ENCODE measurements around the gene RPL37A.

The RPL37A gene

GRCh38 chr2:216548901-216549331 lies 50.3 kb downstream of the RPL37A start (continued):
- no peak for TF ChIP-seq CSRNP3 (CRISPR knock-in tag; IDR thresholded peaks at IDR 0.05)
- TF ChIP-seq TOX (CRISPR knock-in tag; IDR thresholded peaks at IDR 0.05; ENCODE audit: borderline replicate concordance): no peak
- no peak for TF ChIP-seq POU6F1 (CRISPR knock-in tag; IDR thresholded peaks at IDR 0.05; ENCODE audit: borderline replicate concordance, low read depth)
- no peak for TF ChIP-seq ZC3H10 (CRISPR knock-in tag; IDR thresholded peaks at IDR 0.05)
- no peak for TF ChIP-seq CSDC2 (CRISPR knock-in tag; IDR thresholded peaks at IDR 0.05)

GRCh38 chr2:216549926-216550690 lies 51.5 kb downstream of the RPL37A start:
- TF ChIP-seq TOX (CRISPR knock-in tag; IDR thresholded peaks at IDR 0.05; ENCODE audit: borderline replicate concordance): no peak
- no peak for TF ChIP-seq PPARA (CRISPR knock-in tag; IDR thresholded peaks at IDR 0.05; ENCODE audit: borderline replicate concordance)
- TF ChIP-seq BACH2 (CRISPR knock-in tag; IDR thresholded peaks at IDR 0.05; ENCODE audit: borderline replicate concordance): no peak
- TF ChIP-seq TCF4 (CRISPR knock-in tag; IDR thresholded peaks at IDR 0.05; ENCODE audit: borderline replicate concordance): no peak
- no peak for TF ChIP-seq ISL1 (CRISPR knock-in tag; IDR thresholded peaks at IDR 0.05)
- no peak for TF ChIP-seq ZNF70 (CRISPR knock-in tag; IDR thresholded peaks at IDR 0.05)
- no peak for TF ChIP-seq CSDC2 (CRISPR knock-in tag; IDR thresholded peaks at IDR 0.05)
- TF ChIP-seq ZFP3 (CRISPR knock-in tag; IDR thresholded peaks at IDR 0.05): no peak
- TF ChIP-seq GLIS3 (CRISPR knock-in tag; IDR thresholded peaks at IDR 0.05): no peak
- no peak for TF ChIP-seq ZFP30 (CRISPR knock-in tag; IDR thresholded peaks at IDR 0.05)
- TF ChIP-seq TSHZ2 (CRISPR knock-in tag; IDR thresholded peaks at IDR 0.05): no peak
- no peak for TF ChIP-seq ARNTL (CRISPR knock-in tag; IDR thresholded peaks at IDR 0.05; ENCODE audit: borderline replicate concordance, low read depth)
- no peak for TF ChIP-seq PATZ1 (CRISPR knock-in tag; IDR thresholded peaks at IDR 0.05; ENCODE audit: borderline replicate concordance)
- no peak for TF ChIP-seq OSR1 (CRISPR knock-in tag; IDR thresholded peaks at IDR 0.05)
- no peak for TF ChIP-seq POU6F1 (CRISPR knock-in tag; IDR thresholded peaks at IDR 0.05; ENCODE audit: borderline replicate concordance, low read depth)
- TF ChIP-seq ZNF8 (CRISPR knock-in tag; IDR thresholded peaks at IDR 0.05): no peak
- no peak for TF ChIP-seq ZC3H10 (CRISPR knock-in tag; IDR thresholded peaks at IDR 0.05)
- TF ChIP-seq CSRNP3 (CRISPR knock-in tag; IDR thresholded peaks at IDR 0.05): no peak
- no peak for TF ChIP-seq RARB (CRISPR knock-in tag; IDR thresholded peaks at IDR 0.05)
- TF ChIP-seq CREB5 (CRISPR knock-in tag; IDR thresholded peaks at IDR 0.05; ENCODE audit: low read depth): no peak
- ATAC-seq: no peak
